ENCODE measurements around the gene HOXB13.
"Not testable (repeated sequence)": the region's sequence is repeated elsewhere in the genome, so short reads cannot be mapped to it uniquely, and the experiment has no call there.

HOXB13 gene

DNA sequence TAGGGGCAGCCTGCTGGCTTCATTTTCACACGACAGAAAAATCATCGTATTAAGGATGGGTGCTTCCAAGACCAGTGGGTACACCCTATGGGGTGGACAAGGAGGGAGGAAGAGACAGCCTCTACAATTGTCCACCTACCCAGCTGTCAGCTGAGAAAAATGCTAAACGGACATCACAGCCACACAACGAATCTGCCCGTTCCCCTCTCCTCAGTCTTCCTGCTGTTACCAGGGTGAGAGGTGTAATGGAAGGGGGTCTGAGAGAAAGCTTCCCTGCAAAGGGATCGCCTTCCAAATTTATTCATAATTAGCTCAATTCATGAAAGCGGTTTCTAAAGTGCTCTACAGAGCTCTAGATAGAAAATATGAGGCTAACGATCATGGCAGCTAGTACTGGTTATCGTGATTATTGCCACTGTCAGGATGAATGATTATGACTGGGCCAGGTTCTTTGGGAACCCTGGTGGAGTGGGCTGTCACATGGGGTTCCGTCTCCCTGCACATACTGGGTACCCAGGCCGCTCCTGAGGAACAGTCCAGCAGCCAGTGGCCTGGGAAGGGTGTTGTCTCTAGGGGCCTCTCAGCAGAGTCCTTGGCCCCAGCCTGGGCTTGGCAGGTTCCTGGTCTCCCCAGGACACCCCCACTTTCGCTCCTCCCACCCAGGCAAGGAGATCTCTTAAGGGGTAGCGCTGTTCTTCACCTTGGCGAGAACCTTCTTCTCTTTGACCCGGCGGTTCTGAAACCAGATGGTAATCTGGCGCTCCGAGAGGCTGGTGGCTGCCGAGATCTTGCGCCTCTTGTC is 2.2 kb downstream of the HOXB13 start:
- no peak for DNase-seq

DNA sequence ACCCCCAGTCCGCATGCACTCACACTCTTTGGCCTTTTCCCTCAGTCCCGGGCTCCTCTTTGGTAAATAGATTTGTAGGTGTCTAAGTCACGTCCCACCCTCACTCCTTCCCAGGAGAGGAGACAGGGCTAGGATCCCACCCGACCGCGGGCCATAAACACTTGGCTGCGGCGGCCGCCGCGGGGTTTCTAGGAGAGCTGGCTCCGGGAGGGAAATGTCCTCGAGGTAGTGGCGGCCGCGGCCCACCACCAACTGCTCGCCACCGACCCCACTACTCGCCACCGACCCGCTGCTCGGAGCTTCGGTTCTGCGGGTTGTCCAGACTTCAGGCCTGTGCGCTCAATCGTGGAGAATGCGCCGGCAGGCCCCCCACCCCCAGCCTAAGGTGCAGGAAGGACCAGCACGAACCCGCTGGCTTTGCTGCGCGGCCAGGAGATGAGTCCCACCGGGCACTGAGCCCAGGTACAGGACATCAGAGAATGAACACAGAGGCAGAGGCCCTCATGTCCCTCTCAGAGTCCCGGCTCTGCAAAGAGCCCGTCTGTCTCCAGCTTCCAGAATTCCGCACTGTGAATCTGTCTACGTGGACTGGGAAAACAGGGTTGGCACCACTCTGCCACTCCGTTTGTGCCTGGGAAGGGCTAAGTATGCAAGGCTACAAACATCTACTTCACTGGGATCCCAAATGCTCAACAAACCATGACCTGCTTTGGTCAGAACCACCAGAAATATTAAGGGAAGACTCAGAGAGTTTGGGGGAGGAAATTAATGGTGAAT is 3.1 kb downstream of the HOXB13 start:
- DNase-seq: no peak

GRCh38 chr17:48725004-48725287 is 3.6 kb downstream of the HOXB13 start:
- no peak for DNase-seq

DNA sequence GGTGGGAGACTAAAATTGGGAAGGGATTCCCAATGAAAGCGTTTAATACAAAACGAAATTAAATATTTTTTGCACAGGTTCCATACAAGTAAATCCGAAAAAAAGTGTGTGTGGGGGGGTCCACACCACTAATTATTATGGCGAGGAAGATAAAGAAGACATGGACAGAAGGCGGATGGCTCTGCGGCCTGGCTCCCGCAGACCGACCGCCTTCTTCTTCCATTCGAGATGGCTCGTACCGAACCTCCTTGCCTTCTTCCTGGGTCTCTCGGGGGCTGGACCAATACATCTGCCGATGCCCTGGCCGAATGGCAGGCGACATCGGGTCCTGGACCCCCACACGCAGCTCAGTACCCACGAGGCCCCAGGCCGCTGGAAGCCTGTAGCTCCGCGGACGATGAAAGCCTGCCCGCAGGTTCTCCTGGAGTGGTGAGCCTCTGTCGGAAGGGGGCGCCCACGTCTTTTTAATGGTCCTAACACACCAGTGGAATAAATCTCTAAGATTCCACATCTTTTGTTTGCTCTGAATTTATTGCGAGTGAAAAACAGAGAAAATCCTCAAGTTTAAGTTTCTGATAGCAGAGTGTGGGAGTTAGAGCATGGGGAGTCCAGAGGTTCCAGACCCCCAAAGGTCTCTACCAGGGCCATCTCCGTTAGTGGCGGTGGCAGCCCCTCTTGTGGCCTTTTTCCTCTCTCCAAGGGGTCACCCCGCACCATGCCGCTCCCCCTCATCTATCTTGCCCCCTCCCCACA is 4.1 kb downstream of the HOXB13 start:
- peak; percentile 80 for DNase-seq

- DNase-seq: peak; percentile 62
Observed at GRCh38 chr17:48723423-48724250, 4.9 kb downstream of the HOXB13 start.

DNA sequence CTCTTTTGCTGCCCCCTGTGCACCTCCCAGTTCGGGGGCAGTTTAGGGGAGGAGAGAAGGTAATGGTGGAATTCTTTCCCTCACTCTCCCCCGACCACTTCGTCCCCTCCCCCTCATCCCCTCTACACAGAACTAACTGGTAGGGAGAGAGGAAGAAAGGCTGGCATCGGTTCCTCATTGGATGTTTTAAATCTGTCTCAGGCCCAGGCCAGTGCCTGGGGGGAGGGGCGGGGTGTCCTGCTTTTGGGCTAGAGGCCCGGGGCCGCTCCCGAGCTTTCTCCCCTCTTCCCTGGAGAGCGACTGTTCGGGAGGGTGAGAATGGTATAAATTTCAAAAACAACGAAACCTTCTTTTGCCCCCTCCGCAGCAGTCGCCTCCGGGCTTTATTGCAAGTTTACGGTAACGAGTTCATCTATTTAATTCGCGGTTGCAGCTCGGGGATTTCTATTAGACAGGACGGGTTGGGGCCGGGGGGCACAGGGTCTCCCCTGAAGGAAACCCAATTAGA is 5.6 kb downstream of the HOXB13 start, which contains the start of gene PRAC2:
TSS of gene PRAC2 (plus strand) at position 271 of the 508 bp plus-strand sequence. CDS start 1,226 bp downstream, outside the sequence.
- peak; percentile 34 for DNase-seq

DNA sequence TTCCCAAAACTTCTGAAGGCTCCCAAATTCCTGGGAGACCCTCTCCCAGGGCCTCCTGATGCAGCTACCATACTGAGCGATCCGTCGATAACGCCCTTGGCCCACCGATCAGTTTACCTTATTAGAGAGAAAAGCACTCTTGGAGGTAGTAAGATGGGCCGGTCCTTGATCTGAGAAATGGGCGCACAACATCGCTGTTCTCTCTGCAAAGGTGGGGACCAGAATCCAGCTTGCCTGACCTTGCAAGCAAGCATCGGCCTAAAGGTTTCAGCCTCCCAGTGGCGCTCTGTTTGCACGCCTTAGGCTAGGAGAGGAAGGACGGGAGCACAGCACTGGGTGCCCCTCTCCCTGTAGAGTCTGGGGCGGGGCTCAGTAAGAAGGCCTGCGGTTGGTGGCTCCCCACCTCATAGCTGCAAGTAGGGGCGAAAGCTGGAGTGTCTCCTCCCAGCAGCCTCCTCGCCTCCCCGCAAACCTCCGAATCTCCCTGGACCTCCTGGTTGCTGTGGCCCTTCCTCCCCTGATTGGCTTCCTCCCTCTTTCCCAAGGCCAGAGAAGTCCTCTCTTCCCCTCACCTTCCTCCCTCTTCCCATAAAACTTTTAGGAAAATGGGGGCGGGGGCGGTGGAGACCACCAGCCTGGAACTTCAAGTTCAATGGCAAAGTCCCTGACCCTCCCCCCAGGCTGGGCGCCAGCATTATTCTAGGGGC is 6.2 kb downstream of the HOXB13 start, which contains the start of gene PRAC1:
TSS of gene PRAC1 (minus strand) at position 318 of the 707 bp plus-strand sequence. CDS start at position 192, 126 bp downstream.
- peak; percentile 84 for DNase-seq

DNA sequence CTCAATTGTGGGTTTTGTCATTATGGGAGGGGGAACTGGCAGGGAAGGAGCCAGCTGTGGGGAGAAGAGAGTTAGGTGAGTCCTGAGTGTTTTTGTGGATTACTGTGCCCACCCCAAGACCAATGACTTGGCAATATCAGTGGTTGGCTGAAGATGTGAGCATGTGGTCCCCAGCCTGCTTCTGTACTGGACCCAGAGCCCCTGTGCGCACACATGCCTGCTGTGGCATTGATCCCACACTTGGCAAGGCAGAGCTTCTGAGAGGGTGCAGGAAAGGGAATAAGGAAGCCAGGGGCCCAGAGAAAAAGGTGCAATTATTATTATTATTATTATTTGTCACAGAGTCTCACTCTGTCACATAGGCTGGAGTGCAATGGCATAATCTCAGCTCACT is 7.5 kb downstream of the HOXB13 start:
- DNase-seq: no peak

DNA sequence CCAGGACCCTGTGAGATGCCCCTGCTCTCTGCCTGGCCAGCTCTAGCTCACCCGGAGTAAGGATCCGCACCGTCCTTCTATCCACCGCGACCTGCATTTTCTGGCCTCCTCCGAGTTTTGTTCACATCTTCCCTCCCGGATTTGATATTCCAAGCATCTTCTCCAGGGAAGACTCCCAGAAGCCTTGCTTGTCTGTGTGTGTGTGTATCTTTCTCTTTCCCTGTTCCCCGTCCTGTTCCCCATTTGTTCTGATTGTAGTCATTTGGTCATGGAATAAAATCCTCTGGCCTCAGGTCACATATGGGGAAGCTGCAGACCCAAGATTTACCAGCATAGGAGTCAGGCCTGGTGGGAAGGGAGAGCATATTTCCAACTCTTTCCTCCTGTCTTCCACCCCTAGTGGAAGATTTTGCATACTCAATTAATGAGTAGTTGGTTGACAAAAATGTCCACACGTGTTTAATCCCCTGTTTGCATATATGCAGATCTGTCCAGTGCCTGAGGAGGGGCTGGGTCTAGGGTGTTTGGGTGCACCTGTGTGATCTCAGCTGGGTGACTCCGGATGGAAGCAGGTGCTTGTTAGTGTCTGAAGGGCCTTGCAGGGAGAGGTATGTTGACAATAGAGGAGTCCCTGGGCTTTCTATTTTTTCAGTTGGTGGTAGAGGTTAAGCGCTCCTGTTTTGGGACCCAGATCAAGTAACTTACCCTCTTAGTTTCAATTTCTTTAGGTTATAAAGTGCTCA is 8.1 kb downstream of the HOXB13 start:
- peak; percentile 65 for DNase-seq

DNA sequence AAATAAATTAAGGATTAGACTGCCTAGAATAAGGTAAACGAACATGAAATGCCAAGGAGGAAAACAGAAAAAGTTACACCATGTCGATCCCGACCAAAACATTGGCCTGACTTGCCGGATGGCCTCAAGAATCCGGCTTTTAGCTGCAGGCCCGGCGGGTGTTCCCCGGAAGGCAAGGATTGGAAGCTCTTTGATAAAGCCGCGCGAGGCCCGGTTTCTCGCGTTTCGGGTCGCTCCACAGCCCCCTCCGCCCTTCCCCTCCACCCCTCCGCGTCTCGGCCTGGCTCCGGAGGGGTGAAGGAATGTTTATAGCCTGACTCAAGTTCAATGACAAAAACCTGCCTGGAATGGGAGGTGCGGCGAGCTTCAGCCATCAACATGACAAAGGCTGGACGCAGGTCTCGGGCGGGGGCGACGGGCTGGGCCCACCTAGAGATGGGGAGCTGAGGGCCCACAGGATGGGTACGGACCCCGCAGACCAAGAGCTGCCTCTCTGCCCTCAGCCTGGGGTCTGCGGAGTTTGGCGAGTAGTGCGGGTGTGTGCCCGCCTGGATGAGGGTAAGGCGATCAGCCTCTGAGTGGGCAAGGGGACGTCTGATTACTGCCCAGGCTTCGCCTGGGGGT is 8.8 kb downstream of the HOXB13 start:
- DNase-seq: peak; percentile 25

DNA sequence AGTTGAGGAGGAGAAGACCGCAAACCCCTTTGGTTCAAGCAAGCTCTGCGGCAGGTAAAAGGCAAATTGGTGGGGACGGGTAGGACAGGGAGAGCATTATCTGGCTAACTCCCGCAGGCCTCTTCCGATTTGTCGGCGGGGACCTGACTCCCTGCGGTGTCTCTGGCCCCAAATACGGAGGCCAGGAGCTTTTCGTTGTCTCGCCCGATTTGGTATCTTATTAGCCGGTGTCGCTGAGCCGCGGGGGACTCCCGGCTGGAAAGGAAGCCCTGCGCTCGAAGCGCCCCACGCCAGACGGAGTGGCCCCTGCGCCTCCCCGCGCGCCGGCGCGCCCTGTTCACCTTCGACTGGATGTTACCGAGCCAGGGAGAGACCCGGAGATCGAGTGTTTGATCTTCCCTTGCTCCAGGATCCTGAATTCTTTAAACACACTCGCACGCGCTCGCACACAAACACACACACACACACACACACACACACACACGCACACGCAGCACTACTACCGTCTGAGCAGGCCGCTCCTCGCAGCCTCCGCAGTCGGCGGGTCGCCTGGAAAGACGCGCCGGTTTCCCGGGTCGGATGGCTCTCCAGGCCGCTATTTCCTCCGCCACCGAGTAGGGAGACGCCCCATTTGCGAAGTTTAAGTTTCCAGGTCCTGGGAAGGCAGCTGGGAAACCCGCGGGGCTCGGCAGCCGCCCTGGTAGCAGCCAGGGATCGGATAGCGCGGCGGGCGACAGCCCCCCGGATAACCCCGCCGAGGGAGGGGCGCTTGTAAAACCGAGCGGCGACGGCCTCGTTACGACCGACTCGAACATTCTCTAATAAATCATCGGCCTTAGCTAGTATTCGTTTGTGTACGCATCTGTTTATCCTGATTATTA is 9.5 kb downstream of the HOXB13 start:
- DNase-seq: no peak

- no peak for DNase-seq
Observed at GRCh38 chr17:48718227-48718760, 10.3 kb downstream of the HOXB13 start.

DNA sequence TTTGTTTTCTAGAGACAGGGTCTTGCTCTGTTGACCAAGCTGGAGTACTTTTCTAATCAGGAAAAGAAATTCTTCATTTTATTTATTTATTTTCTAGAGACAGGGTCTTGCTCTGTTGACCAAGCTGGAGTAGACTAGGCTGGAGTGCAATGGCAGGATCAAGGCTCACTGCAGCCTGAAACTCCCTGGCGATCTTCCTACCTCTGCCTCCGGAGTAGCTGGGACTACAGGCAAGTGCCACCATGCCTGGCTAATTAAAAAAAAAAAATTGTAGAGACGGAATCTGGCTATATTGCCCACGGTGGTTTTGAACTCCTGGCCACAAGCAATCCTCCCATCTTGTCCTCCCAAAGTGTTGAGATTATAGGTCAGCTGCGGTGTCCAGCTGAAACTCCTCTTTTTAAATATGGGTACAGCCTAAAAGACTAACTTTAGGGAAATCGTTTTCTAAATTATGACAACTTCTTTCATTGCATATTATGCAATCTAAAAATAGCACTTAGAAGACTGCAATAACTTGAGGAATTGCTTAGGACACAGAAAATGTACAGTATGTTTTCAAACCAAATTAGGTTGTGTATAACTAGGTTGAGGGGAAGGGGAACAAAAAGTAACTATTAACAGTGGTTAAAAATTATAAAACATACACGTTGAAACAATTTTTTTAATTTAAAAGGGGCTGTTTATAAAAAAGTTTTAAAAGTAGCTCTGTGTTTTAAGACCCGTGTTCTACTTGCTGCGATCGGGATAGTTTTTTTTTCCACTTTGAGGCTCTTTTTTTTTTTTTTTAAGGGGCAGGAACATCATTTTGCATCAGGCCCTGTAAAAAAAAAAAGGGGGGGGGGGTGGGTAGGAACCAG is 11.0 kb downstream of the HOXB13 start:
- no peak for DNase-seq

- not testable (repeated sequence) for DNase-seq
Observed at GRCh38 chr17:48716549-48716948, 12.0 kb downstream of the HOXB13 start.

GRCh38 chr17:48715496-48716399 is 12.8 kb downstream of the HOXB13 start:
- DNase-seq: peak; percentile 63

DNA sequence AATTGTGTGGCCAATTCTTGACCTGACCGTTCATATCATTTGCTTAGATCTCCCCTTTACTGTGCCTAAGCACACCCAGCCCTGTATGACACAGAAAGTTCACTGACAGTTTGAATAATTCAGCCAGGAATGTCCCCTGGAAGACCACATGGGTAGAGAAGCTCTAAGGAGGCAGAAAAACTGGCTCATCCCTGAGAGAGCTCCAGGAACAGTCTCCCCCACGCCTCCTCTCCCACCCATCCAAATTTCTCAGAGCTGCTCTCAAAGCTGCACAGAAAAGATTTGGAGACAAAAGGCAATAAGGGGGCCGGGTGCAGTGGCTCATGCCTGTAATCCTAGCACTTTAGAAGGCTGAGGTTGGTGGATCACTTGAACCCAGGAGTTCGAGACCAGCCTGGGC is 17.4 kb downstream of the HOXB13 start:
- DNase-seq: no peak
